ENCODE data around the gene CYP2S1. TPM values are rescaled to one million over a fixed set of nuclear protein-coding genes. Genes with fewer than 3 reads are reported as not detected.

The CYP2S1 gene
- total and polyA plus RNA-seq, 9 of the 15 experiments (the other 6 are each of a cell fraction or from before 2014, with no cell fraction given), result 0.07 to 1.9 (median 0.41) TPM

DNA sequence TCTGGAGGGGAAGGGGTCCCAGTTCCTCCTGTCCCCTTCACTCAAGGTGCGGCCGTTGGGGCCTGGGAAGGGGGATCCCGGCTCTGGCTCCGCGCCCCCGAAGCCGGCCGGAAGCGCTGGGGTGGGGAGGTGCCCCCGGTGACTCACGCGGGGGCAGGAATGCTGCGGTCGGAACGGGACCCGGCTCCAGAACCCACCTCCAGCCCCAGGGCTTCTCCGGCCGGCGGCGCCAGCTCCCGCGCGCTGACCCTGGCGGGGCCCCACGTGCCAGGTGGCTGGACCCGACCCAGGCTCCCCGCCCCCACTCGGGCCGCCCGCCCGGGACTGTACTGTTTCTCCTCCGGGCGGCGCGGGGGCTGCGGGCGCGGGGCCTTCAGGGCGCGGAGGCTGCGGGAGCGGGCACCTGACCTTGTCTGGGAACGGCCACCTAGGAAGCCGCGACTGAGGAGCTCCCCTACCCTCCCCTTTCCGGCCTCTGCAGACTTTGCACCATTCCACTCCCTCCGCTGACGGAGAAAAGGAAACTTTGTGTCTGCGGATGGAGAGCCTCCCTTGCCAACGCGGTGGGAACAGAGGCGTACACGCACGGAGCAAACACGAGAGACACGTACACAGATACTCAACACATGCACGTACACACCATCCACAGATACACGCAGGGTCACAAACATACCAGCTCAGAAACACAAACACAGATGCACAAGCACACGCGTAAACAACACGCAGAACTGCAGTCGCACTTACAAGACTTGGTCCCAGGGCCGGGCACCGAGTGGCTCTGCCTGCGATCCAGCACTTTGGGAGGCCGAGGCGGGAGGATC is 33.2 kb downstream of the CYP2S1 start (continued):
- TF ChIP-seq ERF (CRISPR knock-in tag; IDR thresholded peaks at IDR 0.05) (no peak), MEF2A (IDR thresholded peaks at IDR 0.05; ENCODE audit: control insufficient read depth, low read depth, low read length) (no peak), NONO (IDR thresholded peaks at IDR 0.05; ENCODE audit: low read depth in 2 of 2, low read length in 1 of 2) (0 out of 4 replicates have a peak, but pooled peaks of 1 of the 2 experiments have one; percentile 48), ZKSCAN8 (CRISPR knock-in tag; IDR thresholded peaks at IDR 0.05) (no peak), PURB (CRISPR knock-in tag; IDR thresholded peaks at IDR 0.05; ENCODE audit: low read depth) (no peak), CBX1 (IDR thresholded peaks at IDR 0.05; ENCODE audit: low read depth) (no peak; the same call in 1 of the 2 replicates), SRF (CRISPR knock-in tag; IDR thresholded peaks at IDR 0.05) (0 out of 4 replicates have a peak, but pooled peaks of 1 of the 2 experiments have one; percentile 15), NFRKB (IDR thresholded peaks at IDR 0.05; ENCODE audit: low read depth) (0 out of 2 replicates have a peak, but pooled peaks have one; percentile 15), ZNF23 (CRISPR knock-in tag; IDR thresholded peaks at IDR 0.05) (no peak), NFXL1 (CRISPR knock-in tag; IDR thresholded peaks at IDR 0.05) (no peak), STAG1 (CRISPR knock-in tag; IDR thresholded peaks at IDR 0.05; ENCODE audit: borderline replicate concordance) (peak; percentile 27; the same call in 1 of the 2 replicates)
- TF ChIP-seq, protein P1, sequence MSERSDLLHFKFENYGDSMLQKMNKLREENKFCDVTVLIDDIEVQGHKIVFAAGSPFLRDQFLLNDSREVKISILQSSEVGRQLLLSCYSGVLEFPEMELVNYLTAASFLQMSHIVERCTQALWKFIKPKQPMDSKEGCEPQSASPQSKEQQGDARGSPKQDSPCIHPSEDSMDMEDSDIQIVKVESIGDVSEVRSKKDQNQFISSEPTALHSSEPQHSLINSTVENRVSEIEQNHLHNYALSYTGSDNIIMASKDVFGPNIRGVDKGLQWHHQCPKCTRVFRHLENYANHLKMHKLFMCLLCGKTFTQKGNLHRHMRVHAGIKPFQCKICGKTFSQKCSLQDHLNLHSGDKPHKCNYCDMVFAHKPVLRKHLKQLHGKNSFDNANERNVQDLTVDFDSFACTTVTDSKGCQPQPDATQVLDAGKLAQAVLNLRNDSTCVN (CRISPR knock-in tag; IDR thresholded peaks at IDR 0.05), result no peak
- TF ChIP-seq, protein P2, sequence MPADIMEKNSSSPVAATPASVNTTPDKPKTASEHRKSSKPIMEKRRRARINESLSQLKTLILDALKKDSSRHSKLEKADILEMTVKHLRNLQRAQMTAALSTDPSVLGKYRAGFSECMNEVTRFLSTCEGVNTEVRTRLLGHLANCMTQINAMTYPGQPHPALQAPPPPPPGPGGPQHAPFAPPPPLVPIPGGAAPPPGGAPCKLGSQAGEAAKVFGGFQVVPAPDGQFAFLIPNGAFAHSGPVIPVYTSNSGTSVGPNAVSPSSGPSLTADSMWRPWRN (IDR thresholded peaks at IDR 0.05; ENCODE audit: low read depth), result 0 out of 2 replicates have a peak, but pooled peaks have one; percentile 35
- TF ChIP-seq, protein P3, sequence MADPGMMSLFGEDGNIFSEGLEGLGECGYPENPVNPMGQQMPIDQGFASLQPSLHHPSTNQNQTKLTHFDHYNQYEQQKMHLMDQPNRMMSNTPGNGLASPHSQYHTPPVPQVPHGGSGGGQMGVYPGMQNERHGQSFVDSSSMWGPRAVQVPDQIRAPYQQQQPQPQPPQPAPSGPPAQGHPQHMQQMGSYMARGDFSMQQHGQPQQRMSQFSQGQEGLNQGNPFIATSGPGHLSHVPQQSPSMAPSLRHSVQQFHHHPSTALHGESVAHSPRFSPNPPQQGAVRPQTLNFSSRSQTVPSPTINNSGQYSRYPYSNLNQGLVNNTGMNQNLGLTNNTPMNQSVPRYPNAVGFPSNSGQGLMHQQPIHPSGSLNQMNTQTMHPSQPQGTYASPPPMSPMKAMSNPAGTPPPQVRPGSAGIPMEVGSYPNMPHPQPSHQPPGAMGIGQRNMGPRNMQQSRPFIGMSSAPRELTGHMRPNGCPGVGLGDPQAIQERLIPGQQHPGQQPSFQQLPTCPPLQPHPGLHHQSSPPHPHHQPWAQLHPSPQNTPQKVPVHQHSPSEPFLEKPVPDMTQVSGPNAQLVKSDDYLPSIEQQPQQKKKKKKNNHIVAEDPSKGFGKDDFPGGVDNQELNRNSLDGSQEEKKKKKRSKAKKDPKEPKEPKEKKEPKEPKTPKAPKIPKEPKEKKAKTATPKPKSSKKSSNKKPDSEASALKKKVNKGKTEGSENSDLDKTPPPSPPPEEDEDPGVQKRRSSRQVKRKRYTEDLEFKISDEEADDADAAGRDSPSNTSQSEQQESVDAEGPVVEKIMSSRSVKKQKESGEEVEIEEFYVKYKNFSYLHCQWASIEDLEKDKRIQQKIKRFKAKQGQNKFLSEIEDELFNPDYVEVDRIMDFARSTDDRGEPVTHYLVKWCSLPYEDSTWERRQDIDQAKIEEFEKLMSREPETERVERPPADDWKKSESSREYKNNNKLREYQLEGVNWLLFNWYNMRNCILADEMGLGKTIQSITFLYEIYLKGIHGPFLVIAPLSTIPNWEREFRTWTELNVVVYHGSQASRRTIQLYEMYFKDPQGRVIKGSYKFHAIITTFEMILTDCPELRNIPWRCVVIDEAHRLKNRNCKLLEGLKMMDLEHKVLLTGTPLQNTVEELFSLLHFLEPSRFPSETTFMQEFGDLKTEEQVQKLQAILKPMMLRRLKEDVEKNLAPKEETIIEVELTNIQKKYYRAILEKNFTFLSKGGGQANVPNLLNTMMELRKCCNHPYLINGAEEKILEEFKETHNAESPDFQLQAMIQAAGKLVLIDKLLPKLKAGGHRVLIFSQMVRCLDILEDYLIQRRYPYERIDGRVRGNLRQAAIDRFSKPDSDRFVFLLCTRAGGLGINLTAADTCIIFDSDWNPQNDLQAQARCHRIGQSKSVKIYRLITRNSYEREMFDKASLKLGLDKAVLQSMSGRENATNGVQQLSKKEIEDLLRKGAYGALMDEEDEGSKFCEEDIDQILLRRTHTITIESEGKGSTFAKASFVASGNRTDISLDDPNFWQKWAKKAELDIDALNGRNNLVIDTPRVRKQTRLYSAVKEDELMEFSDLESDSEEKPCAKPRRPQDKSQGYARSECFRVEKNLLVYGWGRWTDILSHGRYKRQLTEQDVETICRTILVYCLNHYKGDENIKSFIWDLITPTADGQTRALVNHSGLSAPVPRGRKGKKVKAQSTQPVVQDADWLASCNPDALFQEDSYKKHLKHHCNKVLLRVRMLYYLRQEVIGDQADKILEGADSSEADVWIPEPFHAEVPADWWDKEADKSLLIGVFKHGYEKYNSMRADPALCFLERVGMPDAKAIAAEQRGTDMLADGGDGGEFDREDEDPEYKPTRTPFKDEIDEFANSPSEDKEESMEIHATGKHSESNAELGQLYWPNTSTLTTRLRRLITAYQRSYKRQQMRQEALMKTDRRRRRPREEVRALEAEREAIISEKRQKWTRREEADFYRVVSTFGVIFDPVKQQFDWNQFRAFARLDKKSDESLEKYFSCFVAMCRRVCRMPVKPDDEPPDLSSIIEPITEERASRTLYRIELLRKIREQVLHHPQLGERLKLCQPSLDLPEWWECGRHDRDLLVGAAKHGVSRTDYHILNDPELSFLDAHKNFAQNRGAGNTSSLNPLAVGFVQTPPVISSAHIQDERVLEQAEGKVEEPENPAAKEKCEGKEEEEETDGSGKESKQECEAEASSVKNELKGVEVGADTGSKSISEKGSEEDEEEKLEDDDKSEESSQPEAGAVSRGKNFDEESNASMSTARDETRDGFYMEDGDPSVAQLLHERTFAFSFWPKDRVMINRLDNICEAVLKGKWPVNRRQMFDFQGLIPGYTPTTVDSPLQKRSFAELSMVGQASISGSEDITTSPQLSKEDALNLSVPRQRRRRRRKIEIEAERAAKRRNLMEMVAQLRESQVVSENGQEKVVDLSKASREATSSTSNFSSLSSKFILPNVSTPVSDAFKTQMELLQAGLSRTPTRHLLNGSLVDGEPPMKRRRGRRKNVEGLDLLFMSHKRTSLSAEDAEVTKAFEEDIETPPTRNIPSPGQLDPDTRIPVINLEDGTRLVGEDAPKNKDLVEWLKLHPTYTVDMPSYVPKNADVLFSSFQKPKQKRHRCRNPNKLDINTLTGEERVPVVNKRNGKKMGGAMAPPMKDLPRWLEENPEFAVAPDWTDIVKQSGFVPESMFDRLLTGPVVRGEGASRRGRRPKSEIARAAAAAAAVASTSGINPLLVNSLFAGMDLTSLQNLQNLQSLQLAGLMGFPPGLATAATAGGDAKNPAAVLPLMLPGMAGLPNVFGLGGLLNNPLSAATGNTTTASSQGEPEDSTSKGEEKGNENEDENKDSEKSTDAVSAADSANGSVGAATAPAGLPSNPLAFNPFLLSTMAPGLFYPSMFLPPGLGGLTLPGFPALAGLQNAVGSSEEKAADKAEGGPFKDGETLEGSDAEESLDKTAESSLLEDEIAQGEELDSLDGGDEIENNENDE (IDR thresholded peaks at IDR 0.05; ENCODE audit: low read depth, low read length), result no peak
